Stimulated activated CD8-positive, alpha-beta memory T cell treated with anti-CD3 and anti-CD28 coated beads, Interleukin-7, amount 100 ng/mL, for 48 hours (primary cell): ENCODE data around the gene VPS18.
A peak's percentile ranks its signal among the peaks of the same experiment; 100 is the strongest.

Source experiments
- DNase-seq, 2 donors: peaks; one replicate each; pipeline ENCODE4 v3.0.0-alpha.2; 2020; ENCODE audit warnings: low read depth in 1 of 2; ENCODE audit errors: extremely low read depth in 1 of 2

Gene VPS18

DNA sequence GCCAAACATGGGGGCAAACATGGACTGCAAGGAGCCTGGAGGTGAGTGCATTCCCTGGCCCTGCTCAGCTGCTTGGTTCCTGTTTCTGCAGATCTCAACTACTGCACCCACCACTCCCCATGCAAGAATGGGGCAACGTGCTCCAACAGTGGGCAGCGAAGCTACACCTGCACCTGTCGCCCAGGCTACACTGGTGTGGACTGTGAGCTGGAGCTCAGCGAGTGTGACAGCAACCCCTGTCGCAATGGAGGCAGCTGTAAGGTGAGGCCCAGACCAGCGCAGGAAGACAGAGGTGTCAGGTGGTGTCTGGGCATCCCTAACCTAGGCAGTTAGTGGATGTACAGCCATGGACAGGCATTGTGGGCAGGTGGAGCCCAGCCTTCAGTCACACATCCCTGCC, 40.2 kb downstream of the VPS18 start:
- no peak for DNase-seq

DNA sequence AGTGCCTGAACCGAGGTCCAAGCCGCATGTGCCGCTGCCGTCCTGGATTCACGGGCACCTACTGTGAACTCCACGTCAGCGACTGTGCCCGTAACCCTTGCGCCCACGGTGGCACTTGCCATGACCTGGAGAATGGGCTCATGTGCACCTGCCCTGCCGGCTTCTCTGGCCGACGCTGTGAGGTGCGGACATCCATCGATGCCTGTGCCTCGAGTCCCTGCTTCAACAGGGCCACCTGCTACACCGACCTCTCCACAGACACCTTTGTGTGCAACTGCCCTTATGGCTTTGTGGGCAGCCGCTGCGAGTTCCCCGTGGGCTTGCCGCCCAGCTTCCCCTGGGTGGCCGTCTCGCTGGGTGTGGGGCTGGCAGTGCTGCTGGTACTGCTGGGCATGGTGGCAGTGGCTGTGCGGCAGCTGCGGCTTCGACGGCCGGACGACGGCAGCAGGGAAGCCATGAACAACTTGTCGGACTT, 42.0 kb downstream of the VPS18 start:
- DNase-seq: no peak

DNA sequence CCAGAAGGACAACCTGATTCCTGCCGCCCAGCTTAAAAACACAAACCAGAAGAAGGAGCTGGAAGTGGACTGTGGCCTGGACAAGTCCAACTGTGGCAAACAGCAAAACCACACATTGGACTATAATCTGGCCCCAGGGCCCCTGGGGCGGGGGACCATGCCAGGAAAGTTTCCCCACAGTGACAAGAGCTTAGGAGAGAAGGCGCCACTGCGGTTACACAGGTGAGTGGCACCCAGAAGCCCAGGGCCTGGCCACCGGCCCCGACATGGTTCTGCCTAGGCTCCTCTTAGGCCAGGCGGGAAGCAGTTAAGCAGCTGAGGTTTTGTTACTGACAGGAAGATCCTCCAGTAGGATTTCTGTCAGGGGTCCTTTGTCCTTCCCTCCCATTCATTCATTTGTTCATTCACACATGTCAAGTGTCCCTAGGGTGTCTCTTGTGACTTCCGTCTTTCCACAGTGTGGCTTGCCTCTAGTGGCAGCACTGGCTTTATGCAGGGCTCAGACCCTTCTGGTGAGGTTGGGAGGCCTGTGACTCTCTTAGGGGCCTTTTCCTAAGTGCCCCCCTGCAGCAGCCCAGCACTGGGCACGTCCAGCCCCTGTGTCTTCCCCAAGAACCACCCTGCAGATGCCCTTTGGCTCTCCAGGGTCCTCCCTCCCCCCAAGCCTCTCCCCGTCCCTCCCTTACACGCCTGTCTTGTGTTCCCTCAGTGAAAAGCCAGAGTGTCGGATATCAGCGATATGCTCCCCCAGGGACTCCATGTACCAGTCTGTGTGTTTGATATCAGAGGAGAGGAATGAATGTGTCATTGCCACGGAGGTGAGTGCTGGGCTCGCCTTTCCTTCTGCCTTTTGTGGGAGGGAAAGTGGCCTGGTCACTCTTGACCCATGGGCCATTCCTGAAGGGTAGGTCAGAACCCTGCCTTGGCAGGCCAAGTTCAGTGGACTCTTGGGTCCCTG, 42.7 kb downstream of the VPS18 start:
- DNase-seq: no peak

DNA sequence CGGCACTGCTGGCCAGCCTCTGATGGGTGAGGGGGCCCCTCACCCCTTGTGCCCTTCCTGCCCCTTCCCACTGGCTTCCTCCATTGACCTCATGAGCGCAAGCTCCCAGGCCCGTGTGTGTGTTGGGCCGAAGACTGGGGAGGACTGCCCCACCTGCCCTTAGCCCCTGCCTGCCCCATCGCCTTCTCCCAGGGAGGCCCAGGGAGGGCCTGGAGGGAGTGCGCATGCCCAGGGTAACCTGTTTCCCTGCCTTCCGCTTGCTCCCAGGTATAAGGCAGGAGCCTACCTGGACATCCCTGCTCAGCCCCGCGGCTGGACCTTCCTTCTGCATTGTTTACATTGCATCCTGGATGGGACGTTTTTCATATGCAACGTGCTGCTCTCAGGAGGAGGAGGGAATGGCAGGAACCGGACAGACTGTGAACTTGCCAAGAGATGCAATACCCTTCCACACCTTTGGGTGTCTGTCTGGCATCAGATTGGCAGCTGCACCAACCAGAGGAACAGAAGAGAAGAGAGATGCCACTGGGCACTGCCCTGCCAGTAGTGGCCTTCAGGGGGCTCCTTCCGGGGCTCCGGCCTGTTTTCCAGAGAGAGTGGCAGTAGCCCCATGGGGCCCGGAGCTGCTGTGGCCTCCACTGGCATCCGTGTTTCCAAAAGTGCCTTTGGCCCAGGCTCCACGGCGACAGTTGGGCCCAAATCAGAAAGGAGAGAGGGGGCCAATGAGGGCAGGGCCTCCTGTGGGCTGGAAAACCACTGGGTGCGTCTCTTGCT, 43.7 kb downstream of the VPS18 start:
- no peak for DNase-seq

DNA sequence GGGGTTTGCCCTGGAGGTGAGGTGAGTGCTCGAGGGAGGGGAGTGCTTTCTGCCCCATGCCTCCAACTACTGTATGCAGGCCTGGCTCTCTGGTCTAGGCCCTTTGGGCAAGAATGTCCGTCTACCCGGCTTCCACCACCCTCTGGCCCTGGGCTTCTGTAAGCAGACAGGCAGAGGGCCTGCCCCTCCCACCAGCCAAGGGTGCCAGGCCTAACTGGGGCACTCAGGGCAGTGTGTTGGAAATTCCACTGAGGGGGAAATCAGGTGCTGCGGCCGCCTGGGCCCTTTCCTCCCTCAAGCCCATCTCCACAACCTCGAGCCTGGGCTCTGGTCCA, 44.3 kb downstream of the VPS18 start:
- no peak for DNase-seq

DNA sequence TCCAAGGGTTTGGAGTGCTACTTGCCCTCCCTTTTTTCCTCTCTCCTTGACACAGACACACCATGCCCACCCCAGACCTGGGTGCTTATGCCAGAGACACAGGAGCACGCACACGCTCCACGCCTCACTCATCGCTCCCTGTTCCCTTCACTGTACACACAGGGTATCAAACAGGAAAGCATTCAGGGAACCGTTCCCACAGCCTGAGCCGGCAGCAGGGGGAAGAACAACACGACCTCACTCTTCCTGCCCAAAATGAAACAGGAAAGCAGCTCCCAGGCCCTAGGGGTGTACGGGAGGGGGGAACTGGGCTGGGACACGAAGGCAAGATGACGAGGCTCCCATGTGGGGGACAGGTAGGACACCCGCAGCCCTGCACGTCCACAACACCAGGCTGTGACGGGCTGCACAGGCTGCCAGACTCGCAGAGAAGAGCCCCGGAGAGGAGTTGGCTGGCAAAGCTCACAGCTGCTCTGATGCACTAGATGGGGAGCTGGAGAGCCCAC, 46.1 kb downstream of the VPS18 start:
- DNase-seq: no peak

DNA sequence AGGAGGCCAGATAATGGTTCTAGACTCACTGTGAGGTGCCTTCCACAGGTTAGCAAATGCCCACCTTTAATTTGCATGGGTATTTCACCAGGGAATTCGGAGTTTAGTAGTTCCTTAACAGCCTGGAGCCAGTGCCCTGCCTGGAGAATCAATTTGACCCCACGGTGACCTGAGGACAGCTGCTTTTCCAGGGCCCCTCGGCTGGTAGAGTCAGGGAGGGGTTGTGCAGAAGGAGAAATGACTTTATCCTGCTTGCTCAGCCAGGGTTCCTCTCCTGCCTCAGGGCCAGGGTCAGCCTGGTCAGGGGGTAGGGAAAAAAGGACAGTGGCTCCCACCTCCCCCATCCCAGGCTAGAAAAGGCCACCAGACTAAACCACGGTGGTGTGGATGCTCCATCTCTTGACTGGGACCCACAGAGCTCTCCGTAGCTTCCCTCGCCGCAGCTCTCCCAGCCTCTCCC, 46.8 kb downstream of the VPS18 start:
- no peak for DNase-seq

DNA sequence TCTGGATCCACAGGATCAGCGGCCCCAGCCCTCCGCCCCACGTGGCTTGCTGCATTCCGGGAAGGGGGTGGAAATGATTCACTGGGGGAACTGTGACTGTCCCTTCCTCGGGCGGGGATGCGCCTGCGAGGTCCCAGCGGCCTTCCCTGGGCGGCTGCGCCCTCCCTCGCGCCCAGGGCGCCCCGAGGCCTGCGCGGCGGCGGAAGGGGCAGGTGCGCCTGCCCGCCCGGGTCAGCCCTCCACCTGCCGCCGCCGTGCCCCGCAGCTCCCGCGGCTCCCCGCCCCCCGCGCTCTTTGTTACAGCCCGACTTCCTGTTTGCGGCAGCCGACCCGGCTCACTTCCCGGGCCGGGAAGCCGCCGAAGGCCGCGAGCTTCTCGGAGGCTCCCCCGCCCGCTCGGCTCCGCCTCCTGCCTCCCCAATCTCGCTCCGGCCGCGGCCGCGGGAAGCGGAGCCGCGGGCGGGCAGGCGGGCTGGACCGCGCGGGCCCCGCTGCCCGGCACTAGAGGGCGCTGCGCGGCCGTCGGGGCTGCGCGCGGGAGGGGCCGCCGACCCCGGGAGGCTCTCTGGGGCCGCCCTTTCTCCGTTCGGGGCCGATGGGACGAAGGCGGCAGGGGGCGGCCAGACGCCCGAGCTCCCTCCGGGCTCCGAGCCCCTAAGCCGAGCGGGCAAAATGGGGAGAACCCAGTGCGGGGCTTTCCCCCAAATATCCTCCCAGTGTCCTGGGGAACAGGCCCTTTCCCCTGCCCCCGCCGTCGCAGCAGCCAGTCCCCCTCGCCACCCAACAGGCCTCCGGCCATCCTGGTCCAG, 47.5 kb downstream of the VPS18 start:
- DNase-seq: peak; percentile 30 to 50

DNA sequence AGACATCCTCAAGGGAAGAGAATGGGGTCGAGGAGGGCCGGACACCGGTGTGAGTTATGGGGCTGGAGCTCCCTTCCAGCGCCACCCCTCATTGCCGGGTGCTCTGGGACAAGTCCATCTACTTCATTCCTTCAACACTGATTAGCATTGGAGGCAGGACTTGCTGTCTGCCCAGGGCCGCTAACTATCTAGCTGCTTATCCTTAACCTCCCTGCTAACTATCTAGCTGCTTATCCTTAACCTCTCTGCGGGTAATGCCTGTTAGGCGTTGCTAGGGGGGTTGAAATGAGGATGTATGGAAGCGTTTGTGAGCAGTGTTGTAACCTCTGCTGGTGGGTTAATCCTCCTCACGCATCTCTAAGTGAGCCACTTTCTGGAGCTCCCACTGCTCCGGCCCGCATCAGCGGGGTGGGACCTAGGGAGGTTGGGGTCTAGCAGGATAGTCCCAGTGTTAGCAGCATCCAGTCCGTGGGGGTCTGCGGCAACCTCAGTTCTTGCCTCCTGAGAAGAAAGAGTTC, 48.1 kb downstream of the VPS18 start:
- no peak for DNase-seq

DNA sequence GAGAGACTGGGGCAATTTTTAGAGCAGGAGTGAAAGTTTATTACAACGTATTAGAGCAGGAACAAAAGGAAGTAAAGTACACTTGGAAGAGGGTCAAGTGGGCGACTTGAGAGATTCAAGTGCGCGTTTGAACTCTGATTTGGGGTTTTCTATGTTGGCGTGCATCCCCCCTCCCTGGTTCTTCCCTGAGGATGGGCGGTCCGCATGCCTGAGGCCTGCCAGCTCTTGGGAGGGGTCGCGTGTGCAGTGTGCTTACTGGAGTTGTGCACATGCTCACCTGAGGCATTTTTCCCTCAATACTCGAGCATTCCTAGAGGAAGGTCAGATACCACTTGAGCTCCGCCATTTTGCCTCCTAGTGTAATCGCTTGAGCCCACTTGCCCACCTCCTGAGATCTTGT, 48.6 kb downstream of the VPS18 start:
- no peak for DNase-seq

DNA sequence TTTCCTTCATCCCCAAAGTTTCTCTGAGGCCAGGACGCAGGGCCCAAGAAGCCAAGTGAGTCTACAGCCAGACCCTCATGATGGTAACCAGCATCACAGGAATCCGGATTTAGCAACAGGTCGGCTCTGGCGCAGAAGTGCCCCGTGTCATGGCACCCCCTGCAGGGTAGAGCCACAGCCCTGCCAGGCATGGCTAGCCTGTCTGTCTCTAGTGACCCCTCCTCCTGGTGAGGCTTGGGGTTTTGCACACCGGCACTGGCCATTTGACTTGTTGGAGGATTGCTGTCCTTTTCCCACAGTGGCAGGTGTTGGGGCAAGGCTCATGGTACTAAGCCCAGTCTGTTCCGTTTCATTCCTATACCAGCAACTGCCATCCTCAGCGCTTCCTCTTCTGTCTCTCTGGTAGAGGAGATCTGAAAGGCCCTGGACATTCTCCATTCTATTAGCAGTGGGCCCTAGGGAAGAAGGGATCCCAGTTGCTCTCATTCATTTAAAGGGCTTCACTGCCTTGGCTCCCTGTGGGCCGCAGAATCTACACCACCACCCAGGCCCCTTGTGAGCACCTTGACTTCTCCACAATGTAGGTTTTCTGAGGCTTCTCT, 49.6 kb downstream of the VPS18 start:
- DNase-seq: no peak

DNA sequence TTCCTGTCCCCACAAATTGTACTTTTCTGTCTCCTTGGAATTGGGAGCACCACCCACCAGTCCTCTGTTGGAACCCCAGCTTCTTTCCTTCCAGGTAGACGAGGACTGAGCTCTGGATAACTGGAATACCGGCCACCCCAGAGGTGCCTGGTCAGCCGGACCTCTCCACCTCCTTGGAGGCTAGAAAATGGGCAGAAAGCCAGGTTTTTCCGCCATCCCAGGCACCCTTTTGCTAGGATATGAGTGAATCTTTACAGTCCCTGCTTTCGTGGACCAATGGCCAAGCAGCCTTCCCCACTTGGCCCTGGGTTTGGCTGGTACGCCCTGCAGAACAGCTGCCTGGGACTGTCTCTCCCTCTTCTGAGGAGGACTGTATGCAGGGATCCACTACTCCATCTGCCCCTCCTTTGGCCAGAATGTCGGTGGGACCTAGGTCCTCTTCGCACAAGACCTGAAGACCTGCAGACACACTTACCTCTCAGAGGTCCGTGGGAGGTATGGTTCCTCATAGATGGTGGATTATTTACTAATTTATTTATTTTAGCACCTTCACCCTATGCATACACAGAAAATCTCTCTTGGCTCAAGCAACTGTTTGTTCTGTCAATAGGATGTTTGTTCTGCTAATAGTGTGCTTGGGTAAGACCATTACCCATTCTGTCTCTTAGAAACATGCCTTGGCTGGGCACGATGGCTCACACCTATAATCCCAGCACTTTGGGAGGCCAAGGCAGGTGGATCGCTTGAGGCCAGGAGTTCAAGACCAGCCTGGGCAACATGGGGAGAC, 50.5 kb downstream of the VPS18 start:
- no peak for DNase-seq

DNA sequence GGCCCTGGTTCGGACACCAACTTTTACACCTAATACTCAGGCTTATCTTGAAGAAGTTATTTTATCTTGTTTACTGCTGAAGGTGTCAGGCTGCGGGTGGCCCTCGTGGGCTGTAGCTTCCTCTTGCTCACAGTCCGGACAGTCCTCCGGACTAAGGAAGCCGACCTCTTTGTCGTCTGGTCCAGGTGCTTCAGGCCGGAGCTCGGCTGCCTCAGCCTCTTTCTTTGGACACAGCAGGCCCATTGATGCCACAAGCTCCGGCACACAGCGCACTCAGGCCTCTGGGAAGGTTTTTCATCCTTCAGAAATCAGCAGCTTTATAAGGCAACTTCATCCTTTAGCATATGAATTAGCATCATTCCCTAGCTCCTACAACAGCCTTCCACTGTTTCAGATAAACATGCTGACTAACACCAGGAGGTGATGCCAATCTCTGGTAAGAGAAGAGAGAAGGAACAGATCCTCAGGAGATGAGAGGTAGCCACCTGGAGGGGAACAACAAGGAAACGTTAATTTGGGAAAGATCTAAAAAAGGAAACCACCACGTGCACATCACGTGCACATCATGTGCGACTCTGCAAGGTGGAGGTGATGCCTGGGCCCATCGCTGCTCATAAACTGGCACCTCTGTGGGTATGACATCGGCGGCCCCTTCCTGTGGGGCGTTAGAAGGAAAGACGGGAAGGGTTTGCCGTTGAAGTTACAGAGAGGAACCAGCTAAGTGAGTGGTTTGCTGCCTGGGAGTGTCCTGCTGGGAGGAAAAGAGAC, 54.6 kb downstream of the VPS18 start:
- DNase-seq: no peak

DNA sequence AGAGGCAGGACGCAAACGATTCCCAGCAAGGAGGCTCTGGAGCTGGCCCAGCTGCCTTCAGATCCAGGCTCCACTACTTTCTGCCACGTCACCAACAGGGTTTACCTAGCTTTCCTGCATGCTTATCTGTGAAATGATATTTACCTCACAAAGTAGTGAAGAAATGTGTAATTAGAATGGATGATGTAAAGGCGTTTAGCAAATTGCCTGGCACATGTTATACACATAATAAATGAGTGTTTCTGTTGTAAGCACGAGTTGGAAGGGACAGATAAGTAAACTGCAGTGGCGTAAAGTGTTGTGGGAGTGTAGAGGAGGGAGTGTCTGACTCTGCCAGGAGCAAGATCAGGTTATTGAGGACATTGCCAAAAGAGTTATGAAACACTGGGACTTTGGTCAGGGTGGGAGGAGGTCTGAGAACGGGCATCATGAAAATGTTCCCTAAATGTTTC, 55.5 kb downstream of the VPS18 start:
- no peak for DNase-seq

DNA sequence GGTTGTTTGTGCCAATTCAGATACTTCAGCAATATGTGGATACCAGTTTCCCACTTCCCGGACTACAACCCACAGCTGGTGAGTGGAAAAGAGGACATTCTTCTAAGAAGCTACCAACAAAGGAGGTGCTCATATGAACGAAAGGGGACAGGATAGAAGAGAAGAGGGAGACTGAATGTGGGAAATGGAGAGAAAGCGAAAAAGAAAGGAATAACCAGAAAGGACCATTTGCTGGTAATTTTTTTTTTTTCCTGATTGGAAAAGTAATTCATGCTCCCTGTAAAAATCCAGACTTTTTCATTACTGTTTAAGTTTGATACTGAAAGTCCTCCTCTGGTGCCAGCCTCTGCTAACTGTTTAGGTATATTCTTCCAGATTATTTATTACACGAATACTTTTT, 57.5 kb downstream of the VPS18 start:
- no peak for DNase-seq

DNA sequence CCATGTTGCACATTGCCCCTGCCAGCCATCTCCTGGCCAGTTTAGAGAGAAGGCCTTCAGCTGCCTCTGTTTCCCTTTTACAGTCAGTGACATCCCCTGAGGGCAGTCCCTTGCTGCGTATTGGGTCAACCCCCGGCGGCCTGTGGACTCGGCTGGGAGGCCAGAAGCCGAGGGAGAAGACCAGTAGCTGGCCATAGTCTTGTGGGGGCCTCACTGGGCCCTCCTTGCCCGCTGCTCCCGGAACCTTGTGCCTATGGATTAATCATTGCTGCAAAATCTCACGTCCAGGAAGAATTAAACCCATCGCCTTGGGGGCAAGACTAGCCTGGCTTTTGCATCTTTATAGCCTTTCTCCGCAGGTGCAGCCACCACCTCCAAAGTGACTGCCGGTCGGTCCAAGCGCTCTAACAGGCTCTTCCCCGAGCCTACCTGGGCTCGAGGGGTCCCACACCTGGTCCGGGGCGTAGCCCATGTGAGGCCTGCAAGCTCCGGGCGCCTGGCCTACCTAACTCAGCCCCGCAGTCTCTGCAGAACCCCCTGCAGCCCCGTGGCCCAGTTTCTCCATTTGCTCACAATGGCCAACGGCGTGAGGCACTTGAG, 58.2 kb downstream of the VPS18 start:
- DNase-seq: no peak

DNA sequence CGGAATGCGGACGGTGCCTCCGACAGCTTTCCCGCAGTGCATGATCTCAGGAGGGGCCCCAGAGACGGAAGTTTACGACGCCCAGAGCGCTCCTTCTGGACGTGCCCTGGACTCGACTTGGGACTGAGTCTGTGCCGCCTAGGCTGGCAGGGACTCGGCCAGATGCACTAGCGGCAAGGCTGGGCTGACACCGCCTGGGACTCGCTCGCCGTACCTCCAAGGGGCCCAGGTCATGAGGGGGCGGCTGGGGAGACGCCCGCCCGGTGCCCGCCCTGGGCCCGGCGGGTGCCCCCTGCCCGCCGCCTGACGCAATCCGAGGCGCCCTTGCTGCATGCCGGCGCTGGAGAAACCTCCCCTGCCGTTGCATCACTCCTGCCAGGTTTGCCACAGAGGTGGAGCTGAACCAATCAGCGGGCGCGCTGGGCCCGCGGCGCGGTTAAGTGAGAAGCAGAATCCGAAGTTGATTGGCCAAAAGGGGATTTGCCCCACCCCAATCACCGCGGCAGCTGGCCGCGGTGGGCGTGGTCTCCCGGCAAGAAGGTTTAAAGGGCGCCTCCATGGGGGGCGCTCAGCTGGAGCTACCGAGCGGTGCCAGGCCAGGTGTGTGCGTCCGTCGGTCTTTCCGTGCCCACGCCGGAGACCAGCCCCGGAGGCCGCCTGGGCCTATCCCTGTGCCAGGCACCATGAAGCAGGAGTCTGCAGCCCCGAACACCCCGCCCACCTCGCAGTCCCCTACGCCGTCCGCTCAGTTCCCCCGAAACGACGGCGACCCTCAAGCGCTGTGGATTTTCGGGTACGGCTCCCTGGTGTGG, 58.9 kb downstream of the VPS18 start, which contains the start of gene CHAC1:
Gene CHAC1, plus strand, starts transcription at position 571 of the 812 bp plus-strand sequence. Its CDS starts 113 bp downstream, at position 684.
- peak; percentile 90 to 97 for DNase-seq
